ENCODE results near the gene MTCL3.

MTCL3 gene

DNA sequence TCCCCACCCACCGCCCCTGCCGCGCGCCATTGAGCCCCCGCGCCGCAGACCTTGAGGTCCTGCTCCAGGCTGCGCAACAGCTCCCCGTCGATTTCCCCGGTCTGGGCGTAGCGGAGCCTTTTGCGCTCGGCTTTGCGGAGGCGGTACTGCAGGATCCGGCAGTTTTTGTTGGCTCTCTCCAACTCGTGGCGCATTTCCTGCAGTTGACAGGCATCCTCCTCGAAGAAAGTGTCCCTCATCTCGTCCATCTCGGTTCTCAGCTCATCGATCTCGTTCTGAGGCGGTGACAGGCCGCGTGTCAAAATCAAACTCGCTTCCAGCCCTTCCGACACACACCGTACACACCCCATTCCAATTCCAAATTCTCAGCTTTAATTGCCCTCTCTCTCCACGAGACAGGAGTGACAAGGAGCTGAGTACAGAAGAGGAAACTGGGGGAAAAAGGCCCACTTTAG is 4.3 kb downstream of the MTCL3 start:
- DNase-seq: peak; percentile 49

DNA sequence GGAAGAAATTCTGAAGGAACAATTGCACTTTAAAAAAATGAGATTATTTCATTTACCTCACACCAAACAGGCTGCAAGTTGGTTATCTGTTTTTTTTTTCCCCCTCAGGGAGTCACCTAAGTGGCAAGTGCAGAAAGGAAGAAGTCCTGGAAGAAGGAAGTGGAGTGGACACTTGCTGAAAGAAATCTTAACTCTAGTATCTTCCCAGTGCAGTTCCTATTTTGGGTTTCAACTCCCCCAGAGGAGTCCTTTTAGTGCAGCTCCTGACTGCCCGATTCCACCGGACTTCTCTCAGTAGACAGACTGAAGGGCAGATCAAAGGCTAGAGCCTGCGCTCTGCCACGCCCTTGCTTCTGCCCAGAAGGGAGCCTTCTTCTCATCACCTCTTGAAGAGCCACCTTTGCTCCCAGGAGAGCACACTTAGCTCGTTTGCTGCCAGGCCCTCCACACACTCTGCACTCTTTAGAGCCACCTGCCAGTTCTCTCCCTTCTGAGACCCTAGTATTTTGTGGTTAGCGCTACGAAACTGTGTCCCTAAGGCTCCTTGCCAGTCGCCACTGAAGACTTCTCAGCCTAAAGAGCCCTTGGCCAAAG is 4.9 kb downstream of the MTCL3 start:
- DNase-seq: peak; percentile 93

DNA sequence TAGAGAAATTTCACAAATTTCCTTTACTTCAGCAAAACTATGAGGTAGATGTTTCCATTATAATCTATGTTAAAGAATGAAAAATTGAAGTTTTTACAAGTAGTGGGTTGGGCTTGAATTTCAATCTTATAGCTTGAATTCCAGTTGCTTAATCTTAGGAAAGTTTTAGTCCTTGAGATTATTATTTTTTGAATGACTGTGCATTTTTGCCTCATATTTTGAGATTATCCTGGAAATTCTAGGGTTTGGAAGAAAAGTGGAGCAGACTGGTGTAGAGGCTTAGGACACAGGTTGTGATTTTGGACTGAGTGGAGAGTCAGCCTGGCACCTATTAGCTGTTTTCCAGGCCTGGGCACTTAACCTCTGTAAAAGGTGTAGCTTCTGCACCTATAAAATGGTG is 5.7 kb downstream of the MTCL3 start:
- DNase-seq: no peak

DNA sequence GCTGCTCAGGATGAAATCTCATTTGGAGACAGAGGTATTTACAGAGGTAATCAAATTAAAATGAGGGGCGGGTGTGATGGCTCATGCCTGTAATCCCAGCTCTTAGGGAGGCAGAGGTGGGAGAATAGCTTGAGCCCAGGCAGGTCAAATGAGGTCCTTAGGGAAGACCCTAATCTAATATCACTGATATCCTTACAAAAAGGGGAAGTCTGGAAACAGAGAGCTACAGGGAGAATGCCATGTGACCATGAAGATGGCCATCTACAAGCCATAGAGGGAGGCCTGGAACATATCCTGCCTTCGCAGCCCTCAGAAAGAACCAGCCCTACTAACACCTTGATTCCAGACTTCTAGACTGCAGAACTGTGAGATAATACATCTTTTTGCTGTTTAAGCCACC is 8.3 kb downstream of the MTCL3 start:
- no peak for DNase-seq

DNA sequence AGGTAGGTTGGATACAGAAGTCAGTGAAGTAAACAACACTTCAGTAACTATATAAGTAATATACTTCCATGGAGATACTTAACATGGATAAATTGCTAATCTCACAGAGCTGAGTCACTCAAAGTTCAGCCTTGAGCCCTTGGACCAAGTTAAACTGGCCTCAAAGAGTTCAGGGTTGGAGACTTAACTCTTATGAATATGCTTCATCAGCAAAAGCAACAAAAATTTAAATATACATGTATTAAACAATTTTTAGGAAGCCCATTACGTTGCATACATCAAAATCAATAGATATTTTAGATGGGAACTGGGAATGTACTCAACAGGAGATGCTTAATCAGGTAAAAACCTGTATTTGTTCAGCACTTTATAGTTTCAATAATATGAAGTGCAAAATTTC is 12.2 kb downstream of the MTCL3 start:
- DNase-seq: no peak

DNA sequence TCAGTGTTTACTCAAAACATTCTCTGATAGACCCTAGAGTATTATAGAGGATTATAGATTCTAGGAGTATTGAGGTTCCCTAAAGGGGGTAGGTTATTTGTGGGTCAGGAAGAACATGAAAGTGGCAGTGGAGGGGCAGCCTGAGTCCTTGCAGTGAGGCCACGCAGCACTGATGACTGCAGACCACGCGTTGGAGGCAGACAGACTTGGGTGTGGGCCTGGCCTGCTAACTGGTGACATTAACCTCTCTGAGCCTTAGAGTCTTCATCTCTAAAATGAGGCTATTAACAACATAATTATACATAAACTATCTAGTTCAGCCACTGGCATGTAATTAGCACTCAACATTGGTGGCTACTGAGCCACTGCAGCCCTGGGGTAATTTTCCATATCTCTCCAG is 16.1 kb downstream of the MTCL3 start:
- DNase-seq: no peak

DNA sequence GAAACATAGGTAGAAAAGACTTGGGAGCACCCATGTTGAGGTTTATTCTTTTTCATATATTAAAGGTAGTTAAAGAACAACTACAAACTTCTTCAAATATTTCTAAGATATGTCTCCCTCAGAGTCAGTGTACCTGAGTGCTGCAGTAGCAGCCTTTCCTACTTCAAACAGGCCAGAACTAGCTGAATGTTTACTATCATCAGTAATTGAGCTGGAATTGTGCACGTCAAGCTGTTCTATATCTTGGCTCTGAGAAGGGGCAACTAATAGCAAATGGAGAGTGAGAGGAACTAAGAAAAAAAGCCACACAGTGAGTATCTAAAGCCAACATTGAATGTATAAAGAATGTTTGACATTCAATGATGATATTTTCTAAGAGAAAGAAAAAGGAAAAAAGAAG is 21.7 kb downstream of the MTCL3 start:
- DNase-seq: no peak

DNA sequence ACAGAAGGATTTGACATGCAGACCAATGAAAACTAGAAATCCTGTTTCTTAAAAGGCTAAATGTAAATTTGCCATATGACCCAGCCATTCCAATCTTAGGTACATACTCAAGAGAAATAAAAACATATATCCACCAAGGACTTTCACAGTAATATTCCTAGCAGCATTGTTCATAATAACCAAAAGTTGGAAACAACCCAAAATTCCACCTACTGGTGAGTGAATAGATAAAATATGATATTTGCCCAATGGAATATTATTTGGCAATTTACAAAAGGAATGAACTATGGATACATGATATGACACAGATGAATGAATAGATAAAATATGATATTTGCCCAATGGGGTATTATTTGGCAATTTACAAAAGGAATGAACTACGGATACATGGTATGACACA is 22.7 kb downstream of the MTCL3 start:
- DNase-seq: no peak

DNA sequence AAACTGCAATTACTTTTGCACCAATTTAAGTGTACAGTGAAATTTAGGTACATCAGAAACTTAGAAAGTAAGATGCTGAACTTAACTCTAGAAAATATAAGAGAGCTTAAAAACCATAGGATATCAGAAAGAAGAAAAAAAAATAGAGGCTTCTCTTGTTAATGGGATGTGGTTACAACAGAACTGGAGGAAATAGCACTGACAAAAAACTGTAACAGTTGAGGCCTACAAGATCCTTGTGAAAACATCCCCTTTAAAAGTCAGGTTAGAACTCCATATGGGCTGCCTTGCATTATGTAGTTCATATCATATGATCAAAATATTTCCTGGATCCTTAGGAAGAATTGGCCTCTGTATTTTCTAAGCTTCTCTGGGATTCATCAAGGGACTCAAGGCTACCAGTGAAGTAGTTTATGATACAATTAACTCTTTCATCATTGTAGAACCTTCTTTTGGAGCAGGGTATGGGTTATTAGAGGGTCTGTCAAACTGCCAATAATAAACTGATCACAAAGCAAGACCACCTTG is 24.8 kb downstream of the MTCL3 start:
- DNase-seq: no peak

DNA sequence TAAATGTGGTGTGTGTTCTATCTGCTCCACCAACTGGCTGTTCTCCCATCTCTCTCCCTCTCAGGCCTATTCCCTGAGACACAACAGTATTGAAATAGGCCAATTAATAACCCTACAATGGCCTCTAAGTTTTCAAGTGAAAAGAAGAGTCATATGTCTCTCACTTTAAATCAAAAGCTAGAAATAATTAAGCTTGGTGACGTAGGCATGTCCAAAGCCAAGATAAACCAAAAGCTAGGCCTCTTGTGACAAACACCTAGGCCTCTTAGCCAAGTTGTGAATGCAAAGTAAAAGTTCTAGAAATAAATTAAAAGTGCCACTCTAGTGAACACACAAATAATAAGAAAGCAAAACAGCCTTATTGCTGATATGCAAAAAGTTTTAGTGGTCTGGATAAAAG is 29.9 kb downstream of the MTCL3 start:
- DNase-seq: no peak

DNA sequence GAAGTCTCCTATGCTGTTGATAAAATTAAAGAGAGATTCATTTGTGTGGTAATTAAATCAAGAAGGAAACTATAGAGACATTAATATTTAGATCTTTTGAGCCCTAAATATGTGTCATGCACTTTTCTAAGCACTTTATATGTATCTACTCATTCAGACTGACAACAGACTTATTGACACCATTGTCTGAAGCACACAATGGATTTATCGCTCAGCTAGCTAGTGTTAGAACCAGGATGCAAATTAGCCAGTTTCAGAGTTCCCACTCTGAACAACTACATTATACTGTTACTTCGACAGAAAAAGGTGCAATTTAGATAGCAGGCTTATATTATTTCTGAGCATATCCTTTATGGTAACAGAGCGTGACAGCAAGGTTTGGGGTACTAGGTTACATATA is 32.2 kb downstream of the MTCL3 start:
- no peak for DNase-seq

DNA sequence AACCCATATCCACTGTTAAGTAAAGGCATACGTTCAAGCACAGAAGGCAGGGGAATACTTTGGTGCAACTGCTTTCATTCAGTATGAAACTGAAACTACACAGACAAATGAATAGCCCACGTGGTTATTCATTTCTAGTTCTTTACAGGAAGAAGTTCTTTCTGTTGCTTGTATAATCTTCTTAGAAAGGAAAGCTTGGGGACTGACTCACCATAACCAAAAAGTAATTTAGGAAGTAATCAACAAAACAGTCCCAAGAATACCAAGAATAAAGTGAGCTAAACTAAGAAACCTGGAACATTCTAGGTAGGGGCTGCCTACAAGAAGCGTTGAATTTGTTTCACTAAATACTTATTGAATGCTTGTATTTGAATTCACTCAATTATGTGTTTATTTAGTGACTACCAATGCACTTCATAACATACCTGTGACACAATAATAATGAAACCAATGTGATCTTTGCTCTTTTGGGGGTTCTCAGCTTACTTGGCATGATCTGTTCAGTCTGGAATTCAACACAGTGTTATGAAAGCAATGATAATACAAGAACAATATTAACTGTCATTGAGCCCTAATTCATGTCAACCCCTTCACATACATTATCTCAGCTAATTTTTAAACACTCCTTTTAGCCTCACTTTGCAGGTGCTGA is 34.8 kb downstream of the MTCL3 start:
- DNase-seq: no peak

DNA sequence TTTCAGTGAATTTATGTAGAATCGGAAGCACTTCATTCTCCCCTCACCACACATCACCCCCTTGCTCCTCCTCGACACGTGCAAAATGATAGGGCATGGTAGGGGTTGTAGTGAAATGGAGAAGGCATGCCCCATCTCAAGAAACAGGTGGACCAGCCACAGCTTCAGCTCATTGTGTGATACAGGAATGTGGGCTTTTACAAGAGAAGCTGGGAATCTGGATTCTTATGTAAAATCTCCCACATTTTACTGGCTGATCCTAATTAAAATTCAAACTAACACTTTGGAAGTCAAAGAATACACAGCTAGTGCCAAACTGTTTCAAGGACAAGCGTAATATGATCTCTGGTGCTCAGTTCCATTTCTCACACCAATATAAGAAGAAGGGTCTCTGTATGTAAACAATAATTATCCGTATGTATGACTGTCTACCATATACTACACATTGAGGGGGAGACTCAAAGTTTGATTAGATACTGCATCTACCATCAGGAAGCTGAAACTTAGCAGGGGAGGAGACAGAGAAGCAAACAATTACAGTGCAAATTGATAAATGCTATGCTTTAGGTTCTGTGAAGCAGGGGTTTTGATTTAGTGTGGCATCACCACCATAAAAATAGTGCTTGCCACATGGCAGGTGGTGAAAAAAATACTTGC is 35.6 kb downstream of the MTCL3 start:
- DNase-seq: no peak

DNA sequence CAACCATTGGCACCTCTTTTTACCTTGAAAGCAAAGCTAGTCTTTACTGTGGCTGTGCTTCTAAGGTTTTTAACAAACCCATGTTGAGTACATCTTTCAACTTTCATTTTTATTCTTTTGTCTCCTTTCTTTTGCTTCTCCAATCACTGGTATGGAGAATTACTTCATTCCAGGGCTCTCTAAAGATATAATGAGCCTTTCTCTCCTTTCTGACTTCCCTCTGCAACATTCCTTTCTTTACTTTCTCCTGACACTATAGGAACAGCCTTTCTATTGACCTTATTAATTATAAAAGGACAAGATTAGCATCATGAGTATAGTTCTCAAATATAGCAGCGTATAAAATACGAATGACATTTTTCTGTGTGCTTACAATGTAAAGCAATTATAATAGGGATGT is 36.8 kb downstream of the MTCL3 start:
- DNase-seq: no peak

DNA sequence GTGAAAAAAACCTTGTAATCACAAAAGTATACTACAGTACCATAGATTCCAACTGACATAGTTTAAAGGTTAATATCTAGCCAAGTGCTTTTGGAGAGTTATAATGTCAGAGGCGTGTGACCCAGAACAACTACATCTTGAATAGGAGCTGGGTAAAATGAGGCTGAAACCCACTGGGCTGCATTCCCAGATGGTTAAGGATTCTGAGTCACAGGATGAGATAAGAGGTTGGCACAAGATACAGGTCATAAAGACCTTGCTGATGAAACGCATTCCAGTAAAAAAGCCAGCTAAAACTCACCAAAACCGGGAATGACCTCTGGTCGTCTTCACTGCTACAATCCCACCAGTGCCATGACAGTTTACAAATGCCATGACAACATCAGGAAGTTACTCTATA is 37.5 kb downstream of the MTCL3 start:
- DNase-seq: no peak

DNA sequence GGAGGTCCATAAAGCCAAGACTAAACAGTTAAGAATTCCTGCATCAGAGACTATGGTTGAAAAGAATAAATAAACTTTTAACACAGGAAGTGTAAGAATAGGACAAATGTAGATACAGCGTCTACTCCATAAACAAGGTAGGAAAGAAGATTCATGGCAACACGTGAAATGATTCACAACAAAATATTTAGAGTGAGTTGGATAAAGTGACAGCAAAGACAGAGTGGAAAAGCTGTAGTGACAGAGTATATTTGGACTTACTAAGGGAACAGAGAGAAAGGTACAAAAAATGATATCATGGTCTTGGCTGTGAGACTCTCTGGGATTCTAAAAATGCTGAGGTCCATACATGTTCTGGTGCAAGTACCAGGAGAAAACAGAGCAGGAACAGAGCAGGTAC is 38.0 kb downstream of the MTCL3 start:
- no peak for DNase-seq

DNA sequence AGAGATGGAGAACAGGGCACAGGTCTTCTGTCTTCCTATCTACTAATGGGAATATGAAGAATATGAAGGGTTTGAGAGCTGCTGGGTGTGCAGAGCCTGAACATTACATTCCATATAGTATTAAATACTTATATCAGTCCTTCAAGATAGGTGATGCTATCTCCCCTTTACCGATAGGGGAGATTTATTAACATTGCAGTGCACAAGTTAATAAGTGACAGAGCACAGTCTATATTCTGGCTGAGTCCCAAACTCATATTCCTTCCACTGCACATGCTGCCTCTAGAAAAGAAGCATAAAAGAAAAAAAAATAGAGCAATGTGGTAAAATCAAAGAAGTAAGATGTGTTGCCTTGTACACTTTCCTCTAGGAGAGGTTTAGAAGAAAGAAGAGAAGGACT is 41.5 kb downstream of the MTCL3 start:
- no peak for DNase-seq

DNA sequence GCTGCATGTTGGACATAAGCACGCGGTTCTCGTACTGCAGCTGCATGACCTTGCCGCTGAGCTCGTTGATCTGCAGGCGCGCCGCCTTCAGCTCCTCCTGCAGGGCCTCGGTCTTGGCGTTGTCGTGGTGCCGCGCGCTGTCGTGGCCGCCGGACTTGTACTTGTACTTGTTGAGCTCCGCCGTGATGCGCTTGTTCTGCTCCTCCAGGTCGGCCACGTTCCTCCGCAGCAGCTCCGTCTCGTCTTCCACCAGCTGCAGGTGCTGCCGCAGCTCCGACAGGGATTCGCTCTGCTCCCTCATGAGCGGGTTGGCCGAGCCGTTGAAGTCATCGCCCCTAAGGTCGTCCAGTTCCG is 43.3 kb downstream of the MTCL3 start:
- DNase-seq: no peak

DNA sequence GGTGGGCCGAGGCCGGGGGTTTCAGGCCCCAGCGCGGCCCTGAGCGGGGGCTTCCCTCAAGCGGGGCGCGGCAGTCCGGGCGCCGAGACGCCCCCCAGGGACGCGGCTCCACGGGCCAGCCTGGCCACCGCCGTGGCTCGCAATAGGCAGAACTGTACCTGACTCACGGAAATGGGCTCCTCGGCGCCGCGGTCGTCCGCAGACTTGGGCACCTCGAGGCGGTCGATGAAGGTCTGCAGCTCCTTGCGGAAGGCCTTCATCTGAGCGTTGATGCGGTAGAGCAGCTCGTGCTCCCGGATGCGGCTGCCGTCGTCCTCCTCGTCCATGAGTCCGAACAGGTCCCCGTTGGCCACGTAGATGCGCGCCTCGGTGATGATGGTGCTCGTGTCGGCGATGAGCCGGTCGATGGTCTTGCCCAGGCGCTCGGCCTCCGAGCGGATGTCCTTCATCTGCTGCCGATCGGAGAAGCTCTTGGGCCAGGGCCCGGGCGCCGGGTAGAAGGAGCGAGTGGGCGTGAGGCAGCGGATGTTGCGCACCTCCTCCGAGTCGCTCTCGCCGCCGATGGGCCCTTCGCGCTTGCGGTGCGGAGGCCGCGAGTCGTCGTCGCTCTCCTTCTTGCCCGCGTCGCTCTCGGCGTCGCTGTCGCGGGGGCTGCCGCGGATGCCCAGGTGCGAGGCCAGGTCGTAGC is 43.9 kb downstream of the MTCL3 start:
- no peak for DNase-seq

DNA sequence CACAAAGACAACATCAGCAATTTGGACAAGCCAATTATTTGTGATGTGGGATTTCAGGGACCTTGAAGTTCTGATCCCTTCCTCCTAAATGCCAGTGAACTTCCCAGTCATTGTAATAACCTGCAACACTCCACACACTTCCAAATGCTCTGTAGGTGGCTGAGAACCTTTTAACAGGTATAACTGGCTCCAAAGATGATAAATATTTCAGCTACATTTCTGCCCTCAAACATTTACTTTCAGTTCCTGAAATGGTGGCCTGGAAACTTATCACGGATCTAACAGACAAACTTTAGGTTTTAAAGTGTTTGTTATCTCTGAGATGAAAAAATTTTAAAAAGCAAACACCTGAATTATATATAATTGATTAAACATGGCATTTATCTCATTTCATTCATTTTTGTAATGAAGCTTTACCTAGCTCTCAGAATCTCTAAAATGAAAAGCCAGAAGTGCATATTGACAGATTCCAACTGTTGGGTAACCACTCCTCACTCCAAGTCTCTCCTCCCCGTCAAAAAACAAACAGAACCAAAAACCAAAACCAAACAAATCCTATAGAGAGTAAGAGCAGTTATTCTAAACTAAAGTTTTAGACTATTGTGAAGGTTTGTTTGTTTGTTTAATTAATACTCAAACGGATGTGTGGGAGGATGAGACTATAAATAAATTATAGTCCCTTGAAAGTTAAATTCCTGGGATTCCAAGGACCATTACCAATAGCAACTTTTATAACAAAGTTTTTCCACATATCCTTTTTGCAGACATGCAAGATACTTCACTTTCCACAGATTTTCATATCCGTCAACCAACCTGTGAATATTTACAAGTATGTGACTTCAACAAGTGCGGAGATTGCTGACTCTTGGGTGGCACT is 47.5 kb downstream of the MTCL3 start:
- no peak for DNase-seq

DNA sequence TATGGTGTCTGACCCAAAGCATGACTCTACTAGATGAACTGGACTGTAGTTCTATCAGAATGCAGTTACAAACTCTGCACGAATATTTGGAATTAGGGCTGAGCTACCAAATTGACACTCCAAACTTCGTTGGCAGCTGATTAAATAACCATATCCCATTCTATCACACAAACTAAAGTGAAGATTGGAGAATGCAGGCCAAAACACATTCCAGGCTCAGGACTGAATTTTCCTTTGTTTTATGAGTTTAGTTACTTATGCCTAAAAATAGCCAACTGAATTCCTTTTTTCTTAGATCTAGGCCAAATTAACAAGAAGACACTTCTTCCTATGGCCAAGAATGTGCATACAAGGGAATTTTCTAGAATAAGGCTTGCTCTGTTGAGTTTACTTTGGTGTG is 50.2 kb downstream of the MTCL3 start:
- DNase-seq: no peak

DNA sequence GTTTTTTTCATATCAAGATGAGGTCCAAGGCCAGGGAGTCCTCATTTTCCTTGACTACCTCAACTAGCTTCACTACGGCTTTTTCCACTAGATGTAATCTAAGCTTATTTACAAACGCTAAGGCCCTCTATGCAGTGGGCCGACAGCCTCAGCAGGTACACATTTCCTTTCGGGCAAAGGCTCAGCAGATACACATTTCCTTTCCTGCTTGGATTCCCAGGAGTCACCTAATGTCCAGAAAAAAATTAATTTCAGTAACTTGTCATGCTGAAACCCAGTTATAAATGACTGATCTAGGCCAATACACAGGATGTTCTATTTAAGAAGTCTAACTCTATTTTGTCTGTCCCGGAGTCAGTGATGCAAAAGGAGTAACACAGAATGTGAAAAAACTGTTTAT is 52.7 kb downstream of the MTCL3 start:
- no peak for DNase-seq

DNA sequence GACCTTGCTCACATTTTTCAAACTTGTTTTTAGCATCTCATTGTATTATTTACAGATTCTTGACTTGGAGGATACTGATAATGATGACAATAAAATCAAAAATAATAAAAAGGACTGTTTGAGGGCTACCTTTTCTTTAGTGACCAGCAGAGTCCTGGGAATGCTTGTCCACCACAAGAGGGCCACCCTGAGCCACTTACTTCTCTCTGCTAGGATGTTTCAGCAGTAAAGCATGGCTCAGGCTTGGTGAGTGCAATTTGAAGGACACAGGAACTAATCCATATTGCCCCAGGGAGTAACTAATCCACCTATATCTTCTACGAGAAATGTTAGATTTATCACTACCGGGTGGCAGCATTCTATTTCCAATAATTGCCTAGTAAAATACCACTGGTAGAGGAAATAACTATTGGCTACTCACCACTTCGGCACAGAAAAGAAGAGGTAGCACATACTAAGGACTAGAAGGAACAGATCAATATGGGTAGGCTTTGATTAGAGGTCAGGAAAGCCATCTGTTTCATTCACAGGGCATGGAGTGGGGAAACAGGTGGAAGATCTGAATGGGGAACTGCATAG is 54.2 kb downstream of the MTCL3 start:
- DNase-seq: no peak
